NOMO-1 treated with dmso at 0.1 percent for 144 hours (cell line): ENCODE data around the gene TSPAN11.

Experiments used
- DNase-seq: peaks from one replicate; lab custom pipeline; 2025; ENCODE audit not compliant: unreplicated experiment; lab: John Stamatoyannopoulos, UW

The TSPAN11 gene

GRCh38 chr12:30959110-30959710 is 32.7 kb downstream of the TSPAN11 start:
- no peak for DNase-seq

GRCh38 chr12:30959778-30960177 is 33.2 kb downstream of the TSPAN11 start:
- no peak for DNase-seq

DNA sequence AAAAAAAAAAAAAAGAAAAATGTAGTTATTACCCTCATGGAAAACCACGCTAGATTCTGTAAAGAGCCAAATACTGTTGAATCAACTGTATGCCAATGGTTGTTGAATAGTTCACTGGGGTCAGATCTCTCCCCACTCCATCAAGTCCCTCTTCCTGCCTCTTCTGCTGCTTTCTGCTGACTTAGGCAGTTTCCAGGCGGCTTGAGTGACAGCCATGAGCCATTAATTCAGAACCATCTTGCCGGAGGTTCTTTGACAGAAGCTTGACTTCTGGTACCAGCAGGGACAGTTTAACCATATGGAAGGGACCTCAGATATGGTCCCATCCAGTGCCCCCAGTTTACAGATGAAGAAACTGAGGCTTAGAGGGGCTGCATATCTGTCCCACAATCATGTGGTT is 34.5 kb downstream of the TSPAN11 start:
- DNase-seq: no peak

GRCh38 chr12:30962047-30962446 is 35.5 kb downstream of the TSPAN11 start:
- DNase-seq: no peak

- no peak for DNase-seq
Observed at GRCh38 chr12:30963709-30964564, 37.4 kb downstream of the TSPAN11 start.

GRCh38 chr12:30964896-30965612 is 38.5 kb downstream of the TSPAN11 start:
- no peak for DNase-seq

- DNase-seq: no peak
Observed at GRCh38 chr12:30965613-30965985, 39.1 kb downstream of the TSPAN11 start.

- no peak for DNase-seq
Observed at GRCh38 chr12:30967026-30967425, 40.5 kb downstream of the TSPAN11 start.

GRCh38 chr12:30968211-30968610 is 41.7 kb downstream of the TSPAN11 start:
- no peak for DNase-seq

DNA sequence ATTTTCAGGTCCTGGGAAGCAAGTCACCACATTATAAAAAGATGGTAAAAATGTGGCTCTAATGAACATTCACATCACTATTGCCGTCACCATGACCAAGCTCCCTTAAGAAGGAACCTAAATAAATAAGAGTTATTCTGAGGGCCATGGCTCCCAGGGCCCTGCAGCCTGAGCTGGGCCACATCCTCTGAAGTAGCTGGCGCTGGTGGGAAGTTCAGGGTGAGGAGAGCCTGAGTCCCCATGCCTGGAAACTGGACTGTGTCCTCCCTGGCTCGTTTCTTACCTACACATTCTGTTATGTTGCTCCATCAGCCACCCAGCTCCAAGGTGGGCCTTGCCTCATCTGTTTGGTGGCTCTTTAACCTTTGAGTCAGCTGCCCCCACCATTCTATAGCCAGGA is 42.5 kb downstream of the TSPAN11 start:
- DNase-seq: no peak

DNA sequence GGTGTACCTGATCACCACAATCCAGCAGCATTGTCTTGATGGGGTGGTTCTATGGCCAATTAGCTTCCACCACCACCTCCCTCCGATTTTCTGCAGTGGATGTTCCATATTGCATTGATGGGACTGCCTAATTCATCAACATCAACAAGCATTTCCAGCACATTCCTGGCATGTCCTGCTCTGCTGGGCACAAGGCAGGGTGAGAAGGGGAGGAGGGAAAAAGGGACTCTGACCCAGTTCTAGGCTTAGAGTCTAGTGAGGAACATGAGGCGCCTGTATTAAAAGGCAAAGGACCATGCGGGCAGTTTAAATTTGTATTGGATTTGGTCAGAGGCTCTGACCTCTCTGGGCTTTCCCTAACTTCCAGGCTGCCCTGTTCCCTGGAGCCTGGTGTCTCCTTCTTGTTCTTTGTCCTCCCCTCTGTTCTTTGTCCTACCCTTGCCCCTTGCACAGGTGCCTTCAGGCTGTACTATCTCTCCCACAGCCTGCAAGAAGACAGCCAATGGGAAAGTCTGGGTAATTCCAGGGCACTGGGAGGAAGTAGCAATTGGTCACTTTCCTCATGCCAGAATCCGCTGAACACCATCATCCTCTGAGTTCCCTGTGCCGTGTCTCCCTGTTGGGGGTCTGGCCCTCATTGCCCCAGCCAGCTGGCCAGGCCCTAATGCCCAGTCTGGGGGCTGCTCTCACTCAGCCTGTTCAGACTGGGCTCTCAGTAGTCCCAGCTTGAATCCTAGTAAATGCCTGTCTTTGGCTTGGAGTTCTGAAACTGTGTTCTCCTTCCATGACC is 43.3 kb downstream of the TSPAN11 start:
- no peak for DNase-seq

GRCh38 chr12:30970559-30971197 is 44.1 kb downstream of the TSPAN11 start:
- no peak for DNase-seq

- no peak for DNase-seq
Observed at GRCh38 chr12:30972035-30972434, 45.5 kb downstream of the TSPAN11 start.

GRCh38 chr12:30973175-30973574 is 46.6 kb downstream of the TSPAN11 start:
- no peak for DNase-seq

DNA sequence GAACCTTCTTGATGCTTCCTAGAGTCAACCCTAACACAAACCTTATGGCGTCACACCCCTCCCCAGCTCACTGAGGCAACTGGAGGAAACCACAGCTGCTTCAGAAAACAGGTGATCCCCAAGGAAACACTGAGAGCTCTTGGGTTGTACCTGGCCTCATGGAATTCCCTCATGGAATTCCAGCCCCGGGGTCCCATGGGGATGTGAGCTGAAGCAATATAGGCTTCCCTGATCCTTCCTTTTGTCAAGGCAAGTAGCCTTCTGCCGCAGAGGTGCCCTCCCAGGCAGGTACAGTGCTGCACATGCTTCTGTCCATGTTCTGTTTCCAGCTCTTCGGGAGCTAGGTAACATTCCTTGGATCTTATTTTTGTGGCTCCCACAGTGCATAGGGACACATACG is 47.3 kb downstream of the TSPAN11 start:
- DNase-seq: no peak

DNA sequence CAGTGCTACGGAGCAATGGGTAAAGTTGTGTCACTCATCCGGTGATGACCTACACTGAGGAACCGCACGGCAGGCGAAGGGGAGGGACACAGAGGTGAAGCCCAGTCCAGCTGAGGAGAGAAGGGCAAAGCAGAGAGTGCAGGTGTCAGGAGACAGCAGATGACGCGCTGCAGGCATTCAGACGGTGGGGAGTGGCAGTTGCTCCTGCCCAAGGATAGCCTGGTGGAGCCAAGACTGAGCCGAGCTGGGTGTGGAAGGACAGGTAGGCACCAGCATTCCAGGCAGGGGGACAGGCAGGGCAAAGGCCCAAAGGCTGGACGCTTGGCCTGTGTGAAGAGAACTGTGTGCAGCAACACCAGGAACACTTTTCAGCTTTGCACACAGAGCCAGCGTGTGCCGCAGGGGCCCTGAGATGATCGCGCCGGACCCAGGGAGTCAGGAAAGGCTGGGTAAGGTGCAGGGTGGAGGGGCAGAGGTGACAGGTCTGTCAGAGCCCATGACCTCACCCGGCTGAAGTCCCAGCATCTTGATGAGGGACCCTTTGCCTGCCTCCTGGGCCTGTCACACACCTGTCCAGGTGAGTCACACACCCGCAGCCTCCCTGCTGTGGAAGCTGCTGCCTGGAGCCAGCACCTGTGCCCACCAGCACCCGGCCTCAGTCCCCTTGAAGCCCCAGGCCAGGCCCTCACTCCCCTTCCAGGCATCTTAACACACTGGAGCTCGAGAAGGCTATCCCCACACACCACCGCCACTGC is 48.4 kb downstream of the TSPAN11 start:
- no peak for DNase-seq

GRCh38 chr12:30975581-30975980 is 49.0 kb downstream of the TSPAN11 start:
- DNase-seq: no peak

DNA sequence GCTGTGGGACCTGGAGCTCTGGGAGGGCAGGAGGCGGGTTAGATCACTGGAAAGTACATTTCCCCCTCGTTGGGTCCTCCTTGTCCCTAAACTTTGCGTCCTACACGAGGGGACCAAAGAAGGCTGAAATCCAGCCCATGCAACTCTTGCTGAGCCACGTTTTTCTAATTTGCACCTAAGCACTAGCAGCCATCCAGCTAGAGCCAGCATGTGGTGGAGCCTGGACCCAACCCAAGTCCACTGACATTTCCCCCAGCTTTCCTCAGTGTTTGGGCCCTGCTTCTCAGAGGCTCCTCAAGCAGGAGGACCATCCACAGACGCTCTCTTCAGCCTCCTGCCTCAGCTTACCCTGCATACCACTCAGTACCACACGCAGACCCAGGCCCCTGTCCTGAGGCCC is 49.7 kb downstream of the TSPAN11 start:
- no peak for DNase-seq

- DNase-seq: no peak
Observed at GRCh38 chr12:30977124-30977523, 50.6 kb downstream of the TSPAN11 start.
